Activated CD8-positive, alpha-beta memory T cell treated with anti-CD3 and anti-CD28 coated beads for 1 hour (primary cell): ENCODE measurements around the gene ARHGAP26.

Source experiments
- DNase-seq, 2 donors: peaks; one replicate each; pipeline ENCODE4 v3.0.0-alpha.2; 2020; ENCODE audit warnings: low read depth in 1 of 2; ENCODE audit errors: extremely low read depth in 1 of 2

ARHGAP26 gene

DNA sequence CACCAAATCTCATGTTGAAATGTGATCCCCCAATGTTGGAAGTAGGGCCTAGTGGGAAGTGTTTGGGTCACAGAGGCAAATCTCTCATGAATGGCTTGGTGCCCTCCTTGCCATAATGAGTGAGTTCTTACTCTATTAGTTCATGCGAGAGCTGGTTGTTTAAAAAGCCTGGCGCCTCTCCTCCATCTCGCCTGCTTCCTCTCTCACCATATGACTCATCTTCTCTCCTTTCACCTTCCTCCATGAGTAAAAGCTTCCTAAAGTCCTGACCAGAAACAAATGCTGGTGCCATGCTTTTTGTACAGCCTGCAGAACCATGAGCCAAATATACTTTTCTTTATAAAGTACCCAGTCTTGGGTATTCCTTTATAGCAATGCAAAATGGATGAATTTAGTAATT, 20.9 kb upstream of the ARHGAP26 start:
- no peak for DNase-seq

DNA sequence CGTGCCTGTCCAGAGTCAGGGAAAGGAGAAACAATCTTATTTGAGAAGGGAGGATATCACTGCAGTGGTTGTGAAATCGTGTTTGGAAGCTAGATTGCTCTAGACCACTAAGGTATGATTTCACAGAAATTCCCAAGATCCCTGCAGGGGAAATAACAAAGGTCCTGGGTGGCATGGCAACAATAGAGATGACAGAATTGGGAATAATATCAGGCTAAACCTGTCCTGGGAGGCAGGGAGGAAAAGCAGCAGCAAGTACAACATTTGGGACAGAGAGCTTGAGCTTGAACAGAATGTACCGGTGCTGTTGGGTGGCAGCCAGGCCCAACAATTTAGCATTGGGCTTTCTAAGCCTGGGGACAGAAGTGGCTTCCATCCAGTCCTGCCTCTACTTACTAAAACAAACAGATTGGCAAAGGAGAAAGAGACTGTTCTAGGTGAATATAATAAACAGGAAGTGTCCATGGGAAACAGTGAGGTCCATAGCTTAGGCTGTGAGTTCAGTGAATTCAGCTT, 17.0 kb upstream of the ARHGAP26 start:
- no peak for DNase-seq

DNA sequence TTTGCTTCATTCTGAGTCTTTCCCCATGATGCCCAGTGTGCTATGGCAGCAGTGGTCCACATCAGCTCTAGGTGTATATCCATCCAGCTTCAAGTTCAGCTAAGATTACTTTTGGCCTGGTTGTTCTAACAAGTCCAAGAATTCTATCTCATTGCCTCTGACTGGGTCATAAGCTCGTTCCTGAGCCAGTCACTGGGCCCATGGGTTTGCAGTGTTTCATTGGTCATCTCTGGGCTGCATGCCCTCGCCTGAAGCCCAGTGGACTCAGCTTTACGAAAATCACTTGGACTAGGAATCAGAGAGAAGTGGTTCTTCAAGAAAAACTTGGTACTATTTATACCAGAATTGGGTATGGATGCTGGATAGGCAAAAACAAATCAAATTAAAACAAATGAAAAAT, 16.1 kb upstream of the ARHGAP26 start:
- no peak for DNase-seq

DNA sequence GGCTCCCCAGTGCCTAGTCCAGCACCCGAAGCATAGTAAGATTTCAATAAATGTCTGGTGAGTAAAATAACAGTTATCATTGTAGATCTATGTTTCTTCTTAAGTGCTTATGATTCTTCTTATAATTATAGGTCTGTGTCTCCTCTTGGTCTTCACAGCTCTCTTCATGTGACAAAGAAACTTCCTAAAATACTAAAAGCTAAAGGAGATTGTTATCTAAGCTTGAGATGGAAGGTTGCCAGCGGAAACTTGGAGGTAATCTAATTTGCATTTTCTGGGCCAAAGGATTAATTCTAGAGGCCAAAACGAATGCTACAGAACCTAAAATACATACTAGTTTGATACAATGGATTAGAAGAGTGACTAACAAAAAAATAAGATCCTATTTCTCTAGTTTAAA, 13.6 kb upstream of the ARHGAP26 start:
- DNase-seq, result no peak

DNA sequence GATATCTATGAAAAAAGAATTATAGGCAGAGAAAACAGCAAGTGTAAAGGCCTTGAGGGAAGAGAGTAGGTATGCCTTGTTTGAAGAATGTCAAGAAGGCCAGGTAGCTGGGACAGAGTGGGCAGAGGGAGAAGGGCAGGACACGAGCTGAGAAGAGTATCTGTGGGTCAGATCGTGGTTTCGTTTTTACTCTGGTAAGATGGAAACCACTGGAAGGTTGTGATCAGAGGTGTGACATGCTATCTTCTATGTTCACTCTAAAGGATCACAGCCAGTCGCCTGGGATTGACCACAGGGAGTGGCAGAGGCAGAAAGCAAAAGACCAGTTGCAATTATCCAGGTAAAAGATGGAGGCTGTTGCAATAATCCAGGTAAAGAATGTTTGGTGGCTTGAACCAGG, 12.6 kb upstream of the ARHGAP26 start:
- DNase-seq, result no peak

DNA sequence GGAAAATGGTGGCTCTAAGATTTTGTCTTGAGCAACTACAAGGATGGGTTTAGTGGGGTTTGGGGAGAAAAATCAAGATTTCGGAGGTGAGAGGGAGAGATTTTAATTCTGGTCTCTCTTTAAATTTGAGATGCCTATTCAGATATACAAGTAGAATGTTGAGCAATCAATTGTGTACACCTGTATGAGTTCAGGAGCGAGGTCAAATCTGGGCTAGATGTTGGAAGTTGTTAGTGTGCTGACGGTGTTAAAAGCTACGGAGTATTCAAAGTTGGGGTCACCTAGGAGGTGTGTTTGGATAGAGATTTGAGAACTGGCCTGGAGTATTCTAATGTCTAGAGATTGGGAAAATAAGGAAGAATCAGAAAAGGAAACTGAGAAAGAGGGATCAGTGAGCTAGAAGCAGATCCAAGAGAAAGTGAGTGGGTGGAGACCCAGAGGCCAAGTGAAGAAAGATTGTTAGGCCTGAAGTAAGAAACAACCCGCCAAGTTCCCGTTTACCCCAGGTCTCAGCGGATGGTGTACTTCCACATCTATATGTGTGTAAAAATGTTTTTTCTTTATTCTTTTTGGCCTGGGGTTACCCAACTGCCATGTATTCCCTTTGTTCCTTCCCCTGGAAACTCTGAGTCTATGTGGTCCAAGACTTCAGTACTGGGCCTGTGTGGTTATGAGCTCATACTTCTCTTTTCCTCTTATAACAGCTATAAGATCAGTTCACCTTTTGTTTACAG, 11.9 kb upstream of the ARHGAP26 start:
- DNase-seq, result no peak

DNA sequence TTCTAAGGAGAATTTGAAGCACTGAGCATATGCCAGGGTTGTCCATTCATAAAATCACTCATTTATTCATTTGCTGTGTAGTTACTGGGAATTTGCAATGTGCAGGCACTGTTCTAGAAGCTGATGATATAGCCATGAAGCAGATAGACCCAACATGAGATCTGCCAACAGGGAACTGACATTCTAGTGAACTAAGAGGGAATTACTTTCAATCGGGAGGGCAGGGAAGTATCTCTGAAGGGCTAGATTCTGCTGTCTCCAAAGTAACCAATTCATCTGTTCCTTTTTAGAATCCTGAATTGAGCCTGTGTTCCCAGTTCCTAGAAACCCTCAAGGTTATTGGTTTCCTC, 11.4 kb upstream of the ARHGAP26 start:
- DNase-seq, result no peak

DNA sequence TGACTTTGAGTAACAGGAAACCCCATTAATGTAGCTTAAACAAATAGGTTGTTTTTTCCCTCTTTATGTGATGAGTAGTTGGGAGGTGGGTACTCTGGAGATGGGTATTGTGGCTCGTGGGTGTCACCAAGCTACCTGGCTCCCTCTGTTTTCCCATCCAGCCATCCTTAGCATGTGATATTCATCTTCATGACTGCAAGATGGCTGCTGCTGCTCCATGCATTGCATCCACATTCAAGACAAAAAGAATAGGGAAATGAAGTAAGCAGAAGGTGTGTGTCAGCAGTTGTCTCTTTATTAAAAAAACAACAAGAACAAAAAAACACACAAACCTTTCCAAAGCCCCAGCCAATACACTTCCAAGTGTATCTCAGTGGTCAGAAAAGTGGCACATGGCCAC, 6.5 kb upstream of the ARHGAP26 start:
- no peak for DNase-seq

DNA sequence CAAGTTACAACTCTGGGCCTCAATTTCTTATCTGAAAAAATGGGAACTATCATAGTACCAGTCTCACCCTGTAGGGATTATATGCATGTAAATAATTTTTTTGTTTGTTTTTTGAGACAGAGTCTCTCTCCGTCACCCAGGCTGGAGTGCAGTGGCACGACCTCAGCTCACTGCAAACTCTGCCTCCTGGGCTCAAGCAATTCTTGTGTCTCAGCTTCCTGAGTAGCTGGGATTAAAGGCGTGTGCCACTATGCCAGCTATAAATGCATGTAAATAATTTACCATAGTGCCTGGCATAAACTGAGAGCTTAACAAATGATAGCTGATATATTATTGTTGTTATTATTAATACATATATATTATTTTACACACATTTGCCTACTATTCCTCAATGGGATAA, 3.0 kb upstream of the ARHGAP26 start:
- DNase-seq, result no peak

DNA sequence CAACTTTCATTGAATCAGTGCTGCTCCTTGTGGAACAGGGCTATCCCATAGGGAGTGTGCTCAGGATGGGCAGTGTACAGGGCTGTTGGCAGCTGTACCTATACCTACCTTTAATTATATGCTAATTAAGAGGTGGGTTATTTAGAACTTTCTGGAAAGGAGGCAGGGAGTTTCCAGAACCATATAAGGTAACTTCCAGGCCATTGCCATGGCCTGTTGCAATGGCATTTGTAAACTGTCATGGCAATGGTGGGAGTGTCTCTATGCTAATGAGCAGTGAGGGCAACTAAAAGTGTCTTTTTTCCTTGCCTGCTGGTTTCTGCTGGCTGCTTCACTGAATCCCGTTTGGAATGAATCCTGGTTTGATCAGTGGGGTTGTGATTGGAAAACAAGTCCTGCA, 2.3 kb upstream of the ARHGAP26 start:
- no peak for DNase-seq

DNA sequence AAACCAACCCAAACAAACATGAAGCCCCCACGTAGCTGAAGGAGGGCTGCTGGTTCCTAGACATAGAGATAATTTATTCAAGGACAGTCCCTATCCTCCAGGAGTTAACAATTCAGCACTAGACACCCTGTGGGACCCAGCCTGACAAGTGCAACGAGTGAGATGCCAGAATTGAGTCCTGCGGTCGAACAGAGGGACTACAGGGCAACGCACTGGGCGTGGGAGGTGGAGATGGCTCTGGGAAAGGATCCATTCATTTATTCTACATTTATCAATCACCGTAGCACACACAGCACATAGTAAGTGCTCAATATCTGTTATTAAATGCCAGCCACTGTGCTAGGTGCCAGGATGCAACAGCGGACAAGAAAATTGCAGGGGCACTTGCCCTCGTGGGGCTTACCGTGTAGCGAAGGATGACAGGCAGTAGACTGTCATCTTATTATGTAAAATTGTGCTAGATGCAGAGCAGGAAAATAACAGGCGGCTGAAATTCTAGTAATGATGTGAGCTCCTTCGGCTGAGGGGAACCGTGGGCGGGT, 855 bp upstream of the ARHGAP26 start:
- no peak for DNase-seq

DNA sequence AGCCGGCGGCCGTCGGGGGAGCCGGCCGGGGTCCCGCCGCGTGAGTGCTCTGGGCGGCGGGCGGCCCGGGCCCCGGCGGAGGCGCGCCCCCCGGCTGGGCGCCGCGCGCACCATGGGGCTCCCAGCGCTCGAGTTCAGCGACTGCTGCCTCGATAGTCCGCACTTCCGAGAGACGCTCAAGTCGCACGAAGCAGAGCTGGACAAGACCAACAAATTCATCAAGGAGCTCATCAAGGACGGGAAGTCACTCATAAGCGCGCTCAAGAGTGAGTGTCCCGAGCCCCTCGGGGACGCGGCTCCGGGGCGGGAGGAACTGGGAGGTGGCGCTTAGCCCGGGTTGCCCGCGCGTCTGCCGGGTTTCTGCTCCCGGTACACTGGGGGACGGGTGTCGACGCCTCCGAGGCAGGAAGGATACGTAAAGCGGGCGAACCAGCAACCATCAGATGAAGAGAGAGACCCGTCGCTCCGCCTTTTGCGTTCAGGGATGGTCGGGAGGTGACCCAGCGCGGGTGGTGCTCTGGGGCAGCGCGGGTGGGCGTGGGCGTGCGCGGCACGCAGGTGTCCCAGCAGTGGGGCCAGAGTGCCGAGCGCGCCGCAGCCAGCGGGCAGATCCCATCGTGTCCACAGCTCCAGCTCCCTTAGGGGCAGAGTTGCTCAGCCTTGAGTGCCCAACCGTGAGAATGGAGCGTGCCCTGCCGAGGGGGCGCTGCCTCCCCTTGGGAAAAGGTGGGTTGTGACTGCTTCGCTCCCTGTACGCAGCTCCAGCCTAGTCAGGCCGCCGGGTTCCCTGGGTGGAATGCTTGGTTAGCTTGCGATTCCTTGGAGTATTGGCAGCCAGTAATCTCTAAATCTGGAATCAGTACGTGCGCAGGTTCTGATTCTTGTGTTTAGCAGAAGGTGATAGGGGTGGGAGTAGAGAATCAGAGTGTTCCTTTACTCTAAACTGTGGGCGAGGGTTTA, 753 bp downstream of the ARHGAP26 start:
- DNase-seq, result peak; percentile 11 to 36

DNA sequence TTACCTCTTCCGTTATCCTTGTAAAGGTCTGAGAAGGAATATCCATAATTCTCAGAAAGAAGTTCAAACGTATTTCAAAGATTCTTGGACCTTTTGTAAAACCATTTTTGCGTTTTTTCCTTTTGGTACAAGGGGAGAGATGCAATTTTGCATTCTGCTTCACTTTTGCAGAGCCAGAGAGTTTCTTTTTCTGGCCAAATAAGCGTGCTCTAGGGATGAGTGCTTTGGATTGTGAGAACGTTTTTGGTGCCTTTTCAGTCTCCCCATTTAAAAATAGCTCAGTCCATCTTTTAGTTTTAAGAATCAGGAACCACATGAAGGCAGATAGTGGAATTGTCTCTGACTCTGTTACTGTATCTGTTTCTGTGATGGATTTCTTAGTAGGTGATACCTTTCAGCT, 1.5 kb downstream of the ARHGAP26 start:
- no peak for DNase-seq

DNA sequence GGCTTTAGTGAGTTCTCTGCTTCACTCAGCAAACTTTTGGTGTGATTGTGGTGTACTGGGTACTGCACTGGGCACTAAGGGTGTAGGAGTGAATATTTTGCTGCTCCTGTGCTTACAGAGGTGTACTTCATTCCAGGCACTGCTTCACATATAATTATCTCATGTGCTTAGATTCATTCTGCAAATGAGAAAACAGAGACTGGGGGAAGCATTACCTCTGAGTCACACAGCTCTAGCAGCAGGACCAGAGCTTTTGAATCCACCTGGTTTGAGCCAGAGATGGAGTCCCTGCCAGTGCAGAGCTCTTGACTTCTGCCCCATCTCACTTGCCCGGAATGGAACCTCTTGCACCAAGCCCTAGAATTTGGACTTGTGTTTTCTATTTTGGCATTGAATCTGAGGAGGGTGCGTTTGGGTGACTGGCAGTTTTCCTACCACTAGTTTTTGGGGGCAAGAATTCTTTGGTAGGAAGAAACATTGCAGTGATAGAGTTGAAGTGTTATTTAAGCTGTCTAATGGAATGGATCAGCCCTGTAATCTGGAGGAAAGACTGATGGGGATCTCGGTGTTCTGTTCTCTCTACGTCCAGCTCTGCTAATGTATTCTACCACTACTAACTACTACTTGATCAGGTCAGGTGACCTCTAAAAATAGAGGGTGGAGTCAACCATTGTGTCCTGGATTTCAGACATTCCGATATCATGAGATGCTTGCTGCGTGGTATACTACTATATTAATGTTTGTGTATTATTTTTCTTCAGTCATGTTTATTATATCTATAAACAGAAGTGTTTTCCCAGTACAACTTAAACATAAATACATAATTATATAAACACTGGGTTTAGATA, 2.5 kb downstream of the ARHGAP26 start:
- DNase-seq, result no peak

DNA sequence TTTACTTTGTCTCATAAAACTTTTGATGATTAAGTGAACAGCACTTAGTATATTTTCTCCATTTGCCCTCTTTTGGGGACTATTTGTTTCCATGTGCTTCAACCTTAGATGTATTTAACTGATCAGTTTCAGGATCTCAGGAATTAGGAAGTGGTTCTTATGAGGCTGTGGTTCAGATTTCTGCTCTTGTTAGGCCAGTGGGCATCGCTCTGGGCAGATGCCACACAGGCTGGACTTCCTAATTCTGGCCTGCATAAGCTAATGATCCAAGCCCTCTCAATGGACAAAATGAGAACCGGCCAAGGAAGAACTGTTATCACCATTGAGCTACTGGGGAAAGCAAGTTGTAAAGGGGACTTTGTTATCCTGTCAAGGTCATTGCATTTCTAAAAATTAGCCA, 6.9 kb downstream of the ARHGAP26 start:
- DNase-seq, result no peak

DNA sequence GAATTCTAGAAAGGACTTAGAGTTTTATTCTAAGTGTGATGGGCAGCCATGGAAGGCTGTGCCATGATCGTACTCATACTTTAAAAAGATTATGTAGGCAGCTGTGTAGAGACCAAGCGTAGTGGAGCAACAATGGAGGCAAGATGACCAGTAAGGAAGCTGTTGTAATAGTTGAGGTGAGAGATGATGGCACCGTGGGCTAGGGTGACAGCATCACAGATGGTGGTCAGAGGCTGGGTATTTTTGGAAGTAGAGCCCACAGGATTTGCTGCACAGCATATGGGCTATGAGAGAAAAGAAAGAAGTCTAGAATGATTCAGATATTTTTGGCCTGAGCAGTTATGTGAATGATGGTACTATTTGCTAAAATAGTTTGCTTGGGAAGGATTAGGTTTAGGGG, 7.7 kb downstream of the ARHGAP26 start:
- no peak for DNase-seq

DNA sequence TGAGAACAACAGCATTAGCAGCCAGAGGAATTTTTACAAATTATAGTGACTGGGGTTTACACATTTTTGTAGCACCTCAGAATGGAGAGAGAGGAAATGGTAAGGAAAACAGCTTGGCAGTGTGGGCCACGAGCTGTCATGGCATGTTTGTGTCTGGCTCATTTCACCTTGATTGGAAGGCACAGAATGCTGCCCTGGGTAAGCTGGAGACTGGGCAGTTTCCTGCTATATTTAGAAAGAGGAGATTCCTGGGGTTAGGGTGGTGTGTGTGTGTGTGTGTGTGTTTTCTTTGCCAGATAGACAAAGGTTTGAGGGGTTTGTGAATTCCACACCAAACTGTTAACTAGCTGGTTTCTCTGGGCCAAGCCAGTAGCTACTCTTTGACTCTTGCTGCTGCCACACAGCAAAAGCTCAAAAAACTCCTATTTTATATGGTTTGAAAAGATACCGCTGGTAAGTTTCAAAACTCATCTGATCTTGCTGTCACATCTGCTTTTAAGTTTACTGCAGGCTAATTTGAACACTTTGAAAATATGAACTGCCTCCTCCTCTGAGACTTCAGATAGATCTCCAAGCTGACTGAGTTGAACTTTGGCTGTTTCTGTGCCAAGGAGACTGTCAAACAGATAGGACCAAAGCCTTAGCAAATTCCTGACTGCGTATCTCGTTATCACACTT, 9.1 kb downstream of the ARHGAP26 start:
- DNase-seq, result no peak

DNA sequence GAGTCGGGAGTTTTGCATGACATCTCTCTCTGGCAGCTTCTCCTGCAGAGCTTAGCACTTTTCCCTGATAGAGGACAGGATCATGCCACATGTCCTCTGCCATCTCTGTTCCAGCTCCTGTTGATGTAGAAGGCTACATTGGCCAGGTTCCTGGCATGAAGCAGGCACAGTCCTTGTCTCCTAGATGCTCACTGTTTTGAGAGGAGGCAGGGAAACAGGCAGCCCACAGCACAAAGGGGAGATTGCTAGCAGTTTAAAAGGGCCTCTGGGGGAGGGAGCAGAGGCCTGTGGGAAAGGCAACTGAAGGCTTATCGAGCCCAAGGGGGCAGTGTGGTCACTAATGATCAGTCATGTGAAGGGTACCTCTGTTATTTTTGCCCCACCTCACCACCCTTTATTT, 10.7 kb downstream of the ARHGAP26 start:
- DNase-seq, result no peak

DNA sequence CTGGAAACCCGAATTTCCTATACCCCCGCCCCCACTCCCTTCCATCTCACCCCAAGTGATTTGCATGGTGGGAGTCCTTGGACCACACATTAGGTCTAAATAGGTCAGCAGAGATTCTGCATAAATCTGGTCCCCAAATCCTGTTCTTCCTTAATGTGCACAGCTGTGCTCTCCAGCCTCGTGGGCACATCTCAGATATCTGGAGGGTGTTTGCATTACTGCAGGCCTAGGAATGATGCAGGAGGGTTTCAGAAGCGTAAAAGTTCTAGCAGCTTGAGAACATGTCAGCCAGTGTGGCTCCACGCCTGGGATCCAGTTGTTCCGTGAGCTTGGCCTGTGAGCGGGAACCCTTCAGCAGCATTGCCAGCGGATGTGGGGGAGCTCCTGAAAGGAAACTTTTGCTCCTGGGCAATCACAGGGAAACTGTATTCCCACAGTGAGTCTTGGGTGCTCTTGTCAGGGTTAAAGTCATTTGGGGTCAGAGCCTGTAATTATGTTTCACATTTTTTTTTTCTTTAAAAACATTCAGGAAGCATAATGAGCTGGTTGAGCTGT, 12.9 kb downstream of the ARHGAP26 start:
- no peak for DNase-seq
